Lower leg skin (tissue), 4 donors: ENCODE results near the gene PHETA2. TPM values are rescaled to one million over a fixed set of nuclear protein-coding genes. Genes with fewer than 3 reads are reported as not detected.

Source experiments
- DNase-seq, 2 donors: peaks; one replicate each; pipeline ENCODE4 v3.0.0-alpha.2; 2019; ENCODE audit warnings: low spot score in 2 of 2
- H3K4me3 ChIP-seq: fragments of 200-600 bp; sonication (generic); 2 replicates; pipeline ENCODE4 v1.5.1; 2017; ENCODE audit warnings: mild to moderate bottlenecking, low read depth; ENCODE audit not compliant: poor library complexity, severe bottlenecking
- POLR2A ChIP-seq, 2 donors: fragments of 450-650 bp; IDR thresholded peaks; one replicate each; pipeline ENCODE4 v1.6.1; 2016 to 2017; ENCODE audit warnings: antibody characterized with exemption in 2 of 2, mild to moderate bottlenecking in 1 of 2, moderate library complexity in 1 of 2
- WGBS, 2 donors: methylation state at CpG; one replicate each; pipeline ENCODE4 v1.1.5; 2018; 5-methylcytosine and 5-hydroxymethylcytosine counted together
- intact Hi-C: fragments of 100-400 bp; cut with DNase I; formaldehyde crosslinking; loops from one replicate; pipeline ENCODE4 v1.15.0; 2023; ENCODE audit warnings: low total_unique reads
- total RNA-seq, 4 donors: library from RNA; depleted of rRNA; stranded (reverse); fragments of >200 nt; gene quantifications; one replicate each; pipeline ENCODE4 v1.1.0, GENCODE V29; 2016
- TF ChIP-seq, protein P1 (sequence below), 3 donors: fragments of 450-650 bp; IDR thresholded peaks; one replicate each; pipeline ENCODE4 v1.5.1; 2016; ENCODE audit warnings: antibody characterized with exemption in 3 of 3, mild to moderate bottlenecking in 3 of 3, moderate library complexity in 2 of 3

The PHETA2 gene
- total RNA-seq, 4 donors from 2014 or later: 4.1 to 13.0 (median 11.3) TPM

- H3K4me3 ChIP-seq: no peak overlapping the region
- peak in 1 of 2 donors; percentile 85 for DNase-seq
- 83 to 87% methylated on average over 8 of the region's 8 CpGs for WGBS, 2 donors
- intact Hi-C loops: no loop called here
- no peak for TF ChIP-seq POLR2A (IDR thresholded peaks at IDR 0.05)
- TF ChIP-seq, protein P1, sequence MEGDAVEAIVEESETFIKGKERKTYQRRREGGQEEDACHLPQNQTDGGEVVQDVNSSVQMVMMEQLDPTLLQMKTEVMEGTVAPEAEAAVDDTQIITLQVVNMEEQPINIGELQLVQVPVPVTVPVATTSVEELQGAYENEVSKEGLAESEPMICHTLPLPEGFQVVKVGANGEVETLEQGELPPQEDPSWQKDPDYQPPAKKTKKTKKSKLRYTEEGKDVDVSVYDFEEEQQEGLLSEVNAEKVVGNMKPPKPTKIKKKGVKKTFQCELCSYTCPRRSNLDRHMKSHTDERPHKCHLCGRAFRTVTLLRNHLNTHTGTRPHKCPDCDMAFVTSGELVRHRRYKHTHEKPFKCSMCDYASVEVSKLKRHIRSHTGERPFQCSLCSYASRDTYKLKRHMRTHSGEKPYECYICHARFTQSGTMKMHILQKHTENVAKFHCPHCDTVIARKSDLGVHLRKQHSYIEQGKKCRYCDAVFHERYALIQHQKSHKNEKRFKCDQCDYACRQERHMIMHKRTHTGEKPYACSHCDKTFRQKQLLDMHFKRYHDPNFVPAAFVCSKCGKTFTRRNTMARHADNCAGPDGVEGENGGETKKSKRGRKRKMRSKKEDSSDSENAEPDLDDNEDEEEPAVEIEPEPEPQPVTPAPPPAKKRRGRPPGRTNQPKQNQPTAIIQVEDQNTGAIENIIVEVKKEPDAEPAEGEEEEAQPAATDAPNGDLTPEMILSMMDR (IDR thresholded peaks at IDR 0.05): no peak
Measured at GRCh38 chr22:42072606-42073330, 1.3 kb upstream of the PHETA2 start.

- H3K4me3 ChIP-seq: no peak overlapping the region
- TF ChIP-seq, protein P1 (IDR thresholded peaks at IDR 0.05): no peak
- no peak for TF ChIP-seq POLR2A (IDR thresholded peaks at IDR 0.05)
- WGBS, 2 donors: 63 to 64% methylated on average over 14 of the region's 14 CpGs
- DNase-seq: peak in 1 of 2 donors; percentile 88
- intact Hi-C loops: no loop called here
Measured at GRCh38 chr22:42073621-42074041, 417 bp upstream of the PHETA2 start.

- TF ChIP-seq, protein P1 (IDR thresholded peaks at IDR 0.05): no peak
- no peak for TF ChIP-seq POLR2A (IDR thresholded peaks at IDR 0.05)
- intact Hi-C loops: no loop called here
- peak in 1 of 2 donors; percentile 78 for DNase-seq
- WGBS, 2 donors: 54 to 55% methylated on average over 9 of the region's 9 CpGs
- H3K4me3 ChIP-seq: no peak overlapping the region
Measured at GRCh38 chr22:42074846-42075676, 1.0 kb downstream of the PHETA2 start.

- peak in 1 of 2 donors; percentile 76 for DNase-seq
- 89 to 92% methylated on average over 14 to 17 of the region's 20 CpGs for WGBS, 2 donors
- TF ChIP-seq POLR2A (IDR thresholded peaks at IDR 0.05): no peak
- TF ChIP-seq, protein P1 (IDR thresholded peaks at IDR 0.05): no peak
- intact Hi-C loops: no loop called here
- H3K4me3 ChIP-seq: no peak overlapping the region
Measured at GRCh38 chr22:42076764-42077485, 2.9 kb downstream of the PHETA2 start.

DNA sequence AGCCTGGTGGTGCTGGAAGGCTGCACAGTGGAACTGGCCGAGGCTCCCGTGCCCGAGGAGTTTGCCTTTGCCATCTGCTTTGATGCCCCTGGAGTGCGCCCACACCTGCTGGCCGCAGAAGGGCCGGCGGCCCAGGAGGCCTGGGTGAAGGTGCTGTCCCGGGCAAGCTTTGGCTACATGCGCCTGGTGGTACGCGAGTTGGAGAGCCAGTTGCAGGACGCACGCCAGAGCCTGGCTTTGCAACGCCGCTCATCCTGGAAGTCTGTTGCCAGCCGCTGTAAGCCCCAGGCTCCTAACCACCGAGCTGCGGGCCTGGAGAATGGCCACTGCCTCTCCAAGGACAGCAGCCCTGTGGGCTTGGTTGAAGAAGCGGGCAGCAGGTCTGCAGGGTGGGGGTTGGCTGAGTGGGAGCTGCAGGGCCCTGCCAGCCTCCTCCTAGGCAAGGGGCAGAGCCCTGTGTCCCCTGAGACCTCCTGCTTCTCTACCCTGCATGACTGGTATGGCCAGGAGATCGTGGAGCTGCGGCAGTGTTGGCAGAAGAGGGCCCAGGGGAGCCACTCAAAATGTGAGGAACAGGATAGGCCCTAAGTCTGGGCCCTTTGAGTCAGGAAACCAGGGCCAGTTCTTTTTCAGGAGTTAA lies 3.6 kb downstream of the PHETA2 start:
- H3K4me3 ChIP-seq: no peak overlapping the region
- TF ChIP-seq, protein P1 (IDR thresholded peaks at IDR 0.05): no peak
- TF ChIP-seq POLR2A (IDR thresholded peaks at IDR 0.05): no peak
- DNase-seq: peak in 1 of 2 donors; percentile 86
- intact Hi-C loops: no loop called here
- WGBS, 2 donors: 89 to 90% methylated on average over 14 to 16 of the region's 21 CpGs
